ENCODE measurements around the gene EPHB3.
A peak's percentile ranks its signal among the peaks of the same experiment; 100 is the strongest.
"Not testable (repeated sequence)": the region's sequence is repeated elsewhere in the genome, so short reads cannot be mapped to it uniquely, and the experiment has no call there.

Gene EPHB3

GRCh38 chr3:184600685-184601377 lies 39.2 kb downstream of the EPHB3 start:
- DNase-seq, result peak in 1 of 2 experiments; percentile 52

- peak in 1 of 2 experiments; percentile 26 for DNase-seq
These were observed 40.2 kb downstream of the EPHB3 start for GRCh38 chr3:184601576-184602371.

- peak in 1 of 2 experiments; percentile 13 for DNase-seq
These were observed 41.0 kb downstream of the EPHB3 start for GRCh38 chr3:184602372-184603150.

- DNase-seq, result no peak
These were observed 41.8 kb downstream of the EPHB3 start for GRCh38 chr3:184603151-184604030.

GRCh38 chr3:184604039-184604601 lies 42.5 kb downstream of the EPHB3 start:
- DNase-seq, result peak in 1 of 2 experiments; percentile 55

DNA sequence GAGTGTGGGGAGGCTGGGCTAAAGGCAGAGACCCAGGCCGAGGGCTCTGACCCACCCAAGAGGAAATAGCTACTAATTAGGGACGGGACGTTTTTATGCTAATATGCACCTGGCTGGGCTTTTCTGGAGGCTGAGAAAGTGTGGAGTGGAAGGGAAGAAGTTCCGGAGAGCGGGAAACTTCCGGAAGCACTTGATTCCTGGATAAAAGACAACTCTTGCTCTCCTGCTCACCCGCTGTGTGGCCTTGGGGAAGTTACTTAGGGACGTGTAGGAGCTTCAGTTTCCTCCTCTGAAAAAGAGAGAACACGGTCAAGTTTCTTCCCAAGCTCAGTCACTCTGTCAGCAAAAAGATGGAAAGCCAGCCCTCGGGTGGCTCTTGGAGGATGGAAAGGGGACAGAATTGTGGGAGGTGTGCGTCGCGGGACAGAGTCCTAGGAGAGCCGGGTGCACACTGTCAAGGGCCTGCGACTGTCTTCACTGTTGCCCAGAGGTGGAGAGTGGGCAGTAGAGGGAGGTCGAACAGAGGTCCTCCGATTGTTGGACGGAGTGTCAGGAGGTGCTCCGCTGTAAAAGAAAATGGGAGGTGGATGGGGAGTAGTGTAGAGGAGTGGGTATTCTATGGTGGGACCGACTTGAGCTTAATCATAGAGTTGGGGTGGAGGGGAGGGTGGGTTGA lies 43.2 kb downstream of the EPHB3 start:
- DNase-seq, result no peak

DNA sequence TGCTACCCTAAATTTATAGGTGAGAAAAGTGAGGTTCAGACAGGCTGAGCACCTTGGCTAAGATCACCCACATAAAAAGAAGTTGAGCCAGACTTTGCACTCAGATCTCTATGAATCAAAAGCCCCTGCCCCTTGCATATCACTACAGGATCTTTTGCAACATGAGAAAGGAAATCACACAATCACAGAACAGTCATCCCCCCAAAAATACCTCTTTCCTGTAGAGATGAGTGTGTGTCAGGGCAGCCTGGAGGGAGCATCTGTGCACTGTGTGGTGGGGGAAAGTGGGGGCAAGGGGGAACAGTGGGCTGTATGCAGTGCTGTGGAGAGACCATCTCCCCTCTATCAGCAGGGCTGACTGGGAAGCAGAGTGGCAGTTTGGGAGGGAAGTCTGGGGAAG lies 46.6 kb downstream of the EPHB3 start:
- no peak for DNase-seq

DNA sequence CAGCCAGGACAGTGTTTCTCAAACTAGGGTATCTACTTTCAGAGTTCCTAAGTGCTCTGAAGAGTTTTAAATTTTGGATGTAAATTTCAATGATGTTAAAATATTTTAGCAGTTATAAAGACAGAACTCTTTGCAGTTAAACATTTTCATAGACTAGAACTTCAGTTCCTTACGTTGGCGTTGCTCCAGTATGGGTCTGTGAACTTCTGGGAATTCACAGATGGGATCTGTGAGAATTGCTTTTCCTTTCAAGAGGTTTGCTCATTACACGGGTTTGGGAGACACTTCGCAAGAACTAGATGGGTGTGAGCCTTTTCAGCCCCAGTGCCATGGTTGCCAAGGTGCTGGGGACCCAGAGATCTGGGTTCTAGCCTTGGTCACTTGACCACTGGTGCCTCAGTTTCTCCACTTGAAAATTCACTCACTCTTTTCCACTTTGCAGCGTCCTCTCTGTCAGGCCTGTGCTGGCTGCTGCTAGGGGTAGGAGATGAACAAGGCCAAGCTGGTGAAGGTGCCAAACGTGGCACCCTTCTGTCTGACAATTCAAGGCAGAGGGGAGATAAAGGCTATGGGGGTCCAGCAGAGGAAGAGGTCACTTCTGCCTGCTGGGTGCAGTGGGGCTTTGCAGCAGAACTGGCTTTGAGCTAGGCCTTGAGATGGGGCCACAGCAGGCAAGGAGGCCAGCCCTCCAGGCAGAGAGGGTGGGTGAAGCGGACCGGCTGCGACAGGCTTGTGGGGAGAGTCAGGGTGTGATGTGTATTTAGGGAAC lies 48.1 kb downstream of the EPHB3 start:
- DNase-seq, result peak in 1 of 2 experiments; percentile 47

- DNase-seq, result peak; percentile 77 to 81
These were observed 48.8 kb downstream of the EPHB3 start for GRCh38 chr3:184610245-184610871.

- DNase-seq, result no peak
These were observed 50.2 kb downstream of the EPHB3 start for GRCh38 chr3:184611607-184612281.

GRCh38 chr3:184615396-184615795 lies 53.8 kb downstream of the EPHB3 start:
- no peak for DNase-seq

GRCh38 chr3:184616436-184616835 lies 54.9 kb downstream of the EPHB3 start:
- no peak for DNase-seq

GRCh38 chr3:184617306-184617705 lies 55.7 kb downstream of the EPHB3 start:
- DNase-seq, result not testable (repeated sequence)

DNA sequence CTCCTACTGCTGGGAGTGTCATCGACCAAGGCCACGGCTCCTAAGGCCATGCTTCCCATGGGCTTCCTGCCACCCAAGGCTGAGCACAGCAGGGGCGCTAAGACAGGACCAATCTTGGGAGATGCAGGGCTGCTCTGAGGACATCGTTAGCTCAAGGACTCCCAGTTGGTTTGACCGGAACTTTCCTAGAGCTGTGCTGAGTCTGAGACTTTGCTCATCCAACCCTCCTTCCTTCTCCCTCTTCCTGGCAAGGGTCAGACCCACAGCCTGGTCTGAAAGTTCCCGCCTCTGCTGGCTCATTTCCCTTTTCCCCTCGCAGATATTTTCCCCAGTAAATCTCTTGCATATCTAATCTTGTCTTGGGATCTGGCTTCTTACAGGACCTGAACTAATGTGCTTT lies 57.2 kb downstream of the EPHB3 start:
- DNase-seq, result no peak

GRCh38 chr3:184619369-184619768 lies 57.8 kb downstream of the EPHB3 start:
- DNase-seq, result no peak

- DNase-seq, result no peak
These were observed 58.3 kb downstream of the EPHB3 start for GRCh38 chr3:184619787-184620430.

DNA sequence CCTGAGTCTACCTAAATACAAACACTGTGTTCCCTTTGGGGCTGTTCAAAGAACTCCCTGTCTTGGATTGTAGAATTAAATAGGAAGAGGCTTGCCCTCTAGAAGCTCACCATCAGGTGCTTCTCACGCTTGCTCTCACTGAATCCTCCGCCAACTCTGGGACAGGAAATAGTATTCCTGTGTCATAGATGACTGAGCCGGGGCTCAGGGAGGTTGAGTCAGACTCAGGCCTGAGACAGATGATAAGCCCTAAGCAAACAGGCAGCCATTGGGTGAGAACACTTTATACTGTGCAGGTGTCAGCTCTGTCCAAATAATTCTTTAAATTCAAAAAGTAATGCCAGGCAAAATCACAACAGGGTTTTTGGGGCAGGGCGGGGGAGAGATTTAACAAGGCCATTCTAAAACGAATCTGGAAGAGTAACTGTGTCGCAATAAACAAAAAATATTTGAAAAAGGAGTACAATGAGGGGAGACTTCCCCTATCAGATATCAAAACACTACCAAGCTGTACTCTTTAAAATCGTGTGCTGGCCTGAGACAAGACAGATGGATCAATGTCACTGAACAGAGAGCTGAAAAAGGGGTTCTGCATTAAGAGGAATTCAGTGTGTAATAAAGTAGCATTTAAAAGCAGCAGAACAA lies 59.0 kb downstream of the EPHB3 start:
- no peak for DNase-seq

- not testable (repeated sequence) for DNase-seq
These were observed 60.6 kb downstream of the EPHB3 start for GRCh38 chr3:184622156-184622555.

Measured in NCI-H524 (cell line).